ENCODE data around the gene EFCAB7.

DNA sequence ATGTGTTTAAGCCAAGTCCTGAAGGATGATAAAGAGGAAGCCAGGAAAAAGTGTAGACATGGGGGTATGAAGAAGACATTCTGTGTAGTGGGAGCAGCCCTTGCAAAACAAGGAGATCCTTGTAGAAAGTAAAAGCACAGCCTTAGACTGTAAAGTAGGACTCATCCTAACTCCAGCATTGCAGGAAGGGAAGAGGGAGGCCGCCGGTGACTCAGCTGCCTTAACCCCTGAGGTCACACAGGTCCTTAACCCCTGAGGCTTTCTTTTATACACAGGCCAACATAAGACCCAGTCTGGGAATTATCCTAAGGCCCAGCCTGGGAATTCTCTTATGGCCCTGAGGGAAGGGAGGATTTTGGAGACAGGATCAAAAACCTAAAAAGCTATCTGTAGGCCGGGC is 87.9 kb downstream of the EFCAB7 start:
- TF ChIP-seq, protein P1, sequence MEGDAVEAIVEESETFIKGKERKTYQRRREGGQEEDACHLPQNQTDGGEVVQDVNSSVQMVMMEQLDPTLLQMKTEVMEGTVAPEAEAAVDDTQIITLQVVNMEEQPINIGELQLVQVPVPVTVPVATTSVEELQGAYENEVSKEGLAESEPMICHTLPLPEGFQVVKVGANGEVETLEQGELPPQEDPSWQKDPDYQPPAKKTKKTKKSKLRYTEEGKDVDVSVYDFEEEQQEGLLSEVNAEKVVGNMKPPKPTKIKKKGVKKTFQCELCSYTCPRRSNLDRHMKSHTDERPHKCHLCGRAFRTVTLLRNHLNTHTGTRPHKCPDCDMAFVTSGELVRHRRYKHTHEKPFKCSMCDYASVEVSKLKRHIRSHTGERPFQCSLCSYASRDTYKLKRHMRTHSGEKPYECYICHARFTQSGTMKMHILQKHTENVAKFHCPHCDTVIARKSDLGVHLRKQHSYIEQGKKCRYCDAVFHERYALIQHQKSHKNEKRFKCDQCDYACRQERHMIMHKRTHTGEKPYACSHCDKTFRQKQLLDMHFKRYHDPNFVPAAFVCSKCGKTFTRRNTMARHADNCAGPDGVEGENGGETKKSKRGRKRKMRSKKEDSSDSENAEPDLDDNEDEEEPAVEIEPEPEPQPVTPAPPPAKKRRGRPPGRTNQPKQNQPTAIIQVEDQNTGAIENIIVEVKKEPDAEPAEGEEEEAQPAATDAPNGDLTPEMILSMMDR (IDR thresholded peaks at IDR 0.05; ENCODE audit: low read depth, low read length) = no peak
- no peak for TF ChIP-seq EZH2phosphoT487 (IDR thresholded peaks at IDR 0.05; ENCODE audit: low read depth)

Data from OCI-LY3 (cell line).